ENCODE measurements around the gene SUN1. TPM values are rescaled to one million over a fixed set of nuclear protein-coding genes. Genes with fewer than 3 reads are reported as not detected.

SUN1 gene
- total and polyA plus RNA-seq, 2 experiments from 2014 or later, result 72.3 to 109 TPM

GRCh38 chr7:917255-918117 lies 85.2 kb downstream of the SUN1 start:
- Histone ChIP-seq H2AFZ (no peak overlapping the region), H3K9me3 (ENCODE audit: low read depth) (no peaks in the 10 kb centered on the region), H4K20me1 (ENCODE audit: insufficient read depth, poor library complexity, severe bottlenecking) (no peaks in the 10 kb centered on the region), H3K4me2 (no peak overlapping the region), H3K36me3 (replicated peaks; ENCODE audit: insufficient read depth, low read depth) (no peaks in the 10 kb centered on the region), H3K4me1 (ENCODE audit: insufficient read depth) (no peaks in the 10 kb centered on the region), H3K27me3 (no peaks in the 10 kb centered on the region), H3K4me3 (no peak overlapping the region), H3K27ac (no peak overlapping the region), H3K9me2 (replicated peaks; ENCODE audit: insufficient read depth) (no peaks in the 10 kb centered on the region), H3K79me2 (no peaks in the 10 kb centered on the region)
- TF ChIP-seq CTCF (IDR thresholded peaks at IDR 0.05; ENCODE audit: poor library complexity) (no peak), EZH2phosphoT487 (IDR thresholded peaks at IDR 0.05; ENCODE audit: low read depth, severe bottlenecking, unreplicated experiment) (no peak), EZH2 (IDR thresholded peaks at IDR 0.05; ENCODE audit: borderline replicate concordance) (no peak)
- WGBS (ENCODE audit: low lambda C conversion rate, missing lambda C conversion rate), result 94% methylated on average over 25 of the region's 33 CpGs
- no peak for DNase-seq (ENCODE audit: low spot score)

GRCh38 chr7:918118-918425 lies 85.8 kb downstream of the SUN1 start:
- H2AFZ ChIP-seq, result no peak overlapping the region
- WGBS (ENCODE audit: low lambda C conversion rate, missing lambda C conversion rate), result 87% methylated on average over 9 of the region's 9 CpGs
- DNase-seq (ENCODE audit: low spot score), result no peak
- no peaks in the 10 kb centered on the region for H3K36me3 ChIP-seq (replicated peaks; ENCODE audit: insufficient read depth, low read depth)
- no peaks in the 10 kb centered on the region for H4K20me1 ChIP-seq (ENCODE audit: insufficient read depth, poor library complexity, severe bottlenecking)
- peaks cover 2% of the 10 kb centered on the region for H3K4me1 ChIP-seq (ENCODE audit: insufficient read depth)
- no peaks in the 10 kb centered on the region for H3K9me3 ChIP-seq (ENCODE audit: low read depth)
- H3K79me2 ChIP-seq, result no peaks in the 10 kb centered on the region
- H3K27me3 ChIP-seq, result no peaks in the 10 kb centered on the region
- H3K4me3 ChIP-seq, result no peak overlapping the region
- no peaks in the 10 kb centered on the region for H3K9me2 ChIP-seq (replicated peaks; ENCODE audit: insufficient read depth)
- no peak overlapping the region for H3K27ac ChIP-seq
- H3K4me2 ChIP-seq, result no peak overlapping the region
- TF ChIP-seq EZH2 (IDR thresholded peaks at IDR 0.05; ENCODE audit: borderline replicate concordance), result no peak
- no peak for TF ChIP-seq EZH2phosphoT487 (IDR thresholded peaks at IDR 0.05; ENCODE audit: low read depth, severe bottlenecking, unreplicated experiment)
- TF ChIP-seq CTCF (IDR thresholded peaks at IDR 0.05; ENCODE audit: poor library complexity), result no peak

- no peak for DNase-seq (ENCODE audit: low spot score)
Observed at GRCh38 chr7:918441-919113, 86.3 kb downstream of the SUN1 start.

More at GRCh38 chr7:918441-919113, 86.3 kb downstream of the SUN1 start:
- no peaks in the 10 kb centered on the region for H3K36me3 ChIP-seq (replicated peaks; ENCODE audit: insufficient read depth, low read depth)
- H3K9me3 ChIP-seq (ENCODE audit: low read depth), result no peaks in the 10 kb centered on the region
- no peaks in the 10 kb centered on the region for H3K27me3 ChIP-seq
- no peak for TF ChIP-seq EZH2phosphoT487 (IDR thresholded peaks at IDR 0.05; ENCODE audit: low read depth, severe bottlenecking, unreplicated experiment)
- no peak for TF ChIP-seq EZH2 (IDR thresholded peaks at IDR 0.05; ENCODE audit: borderline replicate concordance)
- TF ChIP-seq CTCF (IDR thresholded peaks at IDR 0.05; ENCODE audit: poor library complexity), result no peak
- no peak overlapping the region for H3K4me3 ChIP-seq
- WGBS (ENCODE audit: low lambda C conversion rate, missing lambda C conversion rate), result 88% methylated on average over 15 of the region's 21 CpGs
- H2AFZ ChIP-seq, result no peak overlapping the region
- no peaks in the 10 kb centered on the region for H3K79me2 ChIP-seq
- H3K4me2 ChIP-seq, result no peak overlapping the region
- H3K27ac ChIP-seq, result no peak overlapping the region
- no peaks in the 10 kb centered on the region for H4K20me1 ChIP-seq (ENCODE audit: insufficient read depth, poor library complexity, severe bottlenecking)
- H3K9me2 ChIP-seq (replicated peaks; ENCODE audit: insufficient read depth), result no peaks in the 10 kb centered on the region
- peaks cover 7% of the 10 kb centered on the region for H3K4me1 ChIP-seq (ENCODE audit: insufficient read depth)
